Activated CD8-positive, alpha-beta T cell treated with anti-CD3 and anti-CD28 coated beads for 36 hours (primary cell): ENCODE data around the gene IFI27L2. TPM values are rescaled to one million over a fixed set of nuclear protein-coding genes. Genes with fewer than 3 reads are reported as not detected.

Source experiments
- ATAC-seq: fragments of 200-7000 bp; cut with Tn5 transposase; one replicate; pipeline ENCODE4 v1.10.0; 2021; ENCODE audit warnings: mild to moderate bottlenecking, moderate library complexity
- CTCF ChIA-PET: fragments of 350-600 bp; sonication (Branson Sonifier 250); formaldehyde crosslinking; loops from one replicate; lab custom pipeline; 2021; ENCODE audit warnings: antibody characterized with exemption; lab: Charles Lee
- POLR2A ChIA-PET: fragments of 350-600 bp; sonication (Branson Sonifier 250); formaldehyde crosslinking; loops from one replicate; lab custom pipeline; 2021; ENCODE audit warnings: antibody characterized with exemption; lab: Charles Lee
- DNase-seq: peaks from one replicate; pipeline ENCODE4 v3.0.0-alpha.2; 2020
- H3K27ac Mint-ChIP-seq: one replicate; pipeline ENCODE4 v1.8.0; 2021; ENCODE audit warnings: mild to moderate bottlenecking, mixed read lengths
- H3K27me3 Mint-ChIP-seq: one replicate; pipeline ENCODE4 v1.8.0; 2021; ENCODE audit warnings: mixed read lengths
- H3K36me3 Mint-ChIP-seq: one replicate; pipeline ENCODE4 v1.8.0; 2021; ENCODE audit warnings: low read depth, mixed read lengths
- H3K4me1 Mint-ChIP-seq: one replicate; pipeline ENCODE4 v1.8.0; 2021; ENCODE audit warnings: low read depth, mixed read lengths
- H3K4me3 Mint-ChIP-seq: one replicate; pipeline ENCODE4 v1.8.0; 2021; ENCODE audit warnings: mild to moderate bottlenecking, moderate library complexity, mixed read lengths
- H3K9me3 Mint-ChIP-seq: one replicate; pipeline ENCODE4 v1.8.0; 2021; ENCODE audit warnings: mixed read lengths
- intact Hi-C: fragments of 100-400 bp; cut with micrococcal nuclease; formaldehyde crosslinking; loops from one replicate; pipeline ENCODE4 v1.10.0; 2022
- total RNA-seq, 2 experiments: library from RNA; stranded (reverse); gene quantifications; one replicate each; pipeline ENCODE4 v1.2.3, GENCODE V29; 2021
- TF ChIP-seq, protein P1 (sequence below): fragments of 200-600 bp; IDR thresholded peaks from one replicate; pipeline ENCODE4 v1.8.0; 2022; ENCODE audit warnings: antibody characterized with exemption, mild to moderate bottlenecking

IFI27L2 gene
- total RNA-seq, 2 experiments from 2014 or later = 43.0 to 44.5 TPM

DNA sequence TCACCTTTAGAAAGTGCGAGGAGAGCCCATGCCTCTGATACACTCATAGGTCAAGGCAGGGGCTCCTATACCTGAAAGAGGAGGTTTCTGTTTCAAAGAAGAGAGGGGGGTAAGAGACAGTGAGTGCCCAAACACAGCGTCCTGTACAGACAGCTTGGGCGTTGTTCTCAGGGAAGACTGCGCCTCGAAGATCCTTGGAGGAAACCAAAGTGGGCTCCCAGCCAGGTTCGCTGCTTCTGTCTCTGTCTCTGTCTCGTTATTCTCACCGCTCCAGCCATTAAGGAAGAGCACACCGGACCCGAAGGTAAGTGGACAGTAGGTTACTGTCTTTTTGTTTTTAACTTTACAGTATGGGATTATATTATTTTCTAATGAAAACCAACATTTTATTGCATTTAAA is 24.7 kb downstream of the IFI27L2 start:
- H3K4me1 Mint-ChIP-seq = no peaks in the 10 kb centered on the region
- CTCF ChIA-PET = interaction anchor here (0.9 to 1.7 kb wide), 3 partner anchors 27 to 381 kb away, joined by 3 to 4 read pairs (median 4); no protein-coding TSS in a partner anchor

DNA sequence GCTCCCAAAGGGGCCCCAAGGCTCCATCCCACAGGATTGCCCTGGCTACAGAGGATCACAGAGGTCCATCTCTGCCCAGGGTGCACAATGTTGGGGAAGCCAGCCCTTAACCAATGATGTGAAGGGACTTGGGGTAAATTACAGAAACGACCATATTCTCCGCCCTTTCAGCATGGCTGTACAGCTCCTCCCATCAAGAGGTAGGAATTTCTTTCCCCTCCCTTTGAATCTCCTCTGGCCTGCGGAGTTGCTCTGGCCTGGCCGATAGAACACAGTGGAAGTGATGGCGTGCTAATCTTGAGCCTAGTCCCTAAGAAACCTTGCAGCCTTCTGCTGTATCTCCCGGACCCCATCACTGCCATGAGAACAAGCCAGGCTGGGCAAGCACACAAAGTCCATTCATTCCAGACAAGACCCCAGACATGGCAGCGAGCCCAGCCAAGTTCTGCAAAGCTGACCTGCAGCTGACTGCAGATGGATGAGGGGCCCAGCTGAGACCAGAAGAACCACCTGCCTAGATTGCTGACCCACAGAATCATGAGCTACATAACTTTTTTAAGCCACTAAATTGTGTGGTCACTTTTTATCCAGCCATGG is 25.8 kb downstream of the IFI27L2 start:
- TF ChIP-seq, protein P1, sequence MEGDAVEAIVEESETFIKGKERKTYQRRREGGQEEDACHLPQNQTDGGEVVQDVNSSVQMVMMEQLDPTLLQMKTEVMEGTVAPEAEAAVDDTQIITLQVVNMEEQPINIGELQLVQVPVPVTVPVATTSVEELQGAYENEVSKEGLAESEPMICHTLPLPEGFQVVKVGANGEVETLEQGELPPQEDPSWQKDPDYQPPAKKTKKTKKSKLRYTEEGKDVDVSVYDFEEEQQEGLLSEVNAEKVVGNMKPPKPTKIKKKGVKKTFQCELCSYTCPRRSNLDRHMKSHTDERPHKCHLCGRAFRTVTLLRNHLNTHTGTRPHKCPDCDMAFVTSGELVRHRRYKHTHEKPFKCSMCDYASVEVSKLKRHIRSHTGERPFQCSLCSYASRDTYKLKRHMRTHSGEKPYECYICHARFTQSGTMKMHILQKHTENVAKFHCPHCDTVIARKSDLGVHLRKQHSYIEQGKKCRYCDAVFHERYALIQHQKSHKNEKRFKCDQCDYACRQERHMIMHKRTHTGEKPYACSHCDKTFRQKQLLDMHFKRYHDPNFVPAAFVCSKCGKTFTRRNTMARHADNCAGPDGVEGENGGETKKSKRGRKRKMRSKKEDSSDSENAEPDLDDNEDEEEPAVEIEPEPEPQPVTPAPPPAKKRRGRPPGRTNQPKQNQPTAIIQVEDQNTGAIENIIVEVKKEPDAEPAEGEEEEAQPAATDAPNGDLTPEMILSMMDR = no peak
- intact Hi-C loops = no loop called here
- no peak overlapping the region for H3K27ac Mint-ChIP-seq
- H3K36me3 Mint-ChIP-seq = no peaks in the 10 kb centered on the region
- no peaks in the 10 kb centered on the region for H3K9me3 Mint-ChIP-seq
- CTCF ChIA-PET = interaction anchor here (0.7 to 1.7 kb wide), 5 partner anchors 28 to 382 kb away, joined by 3 to 4 read pairs (median 4); no protein-coding TSS in a partner anchor
- no peak for ATAC-seq
- H3K4me3 Mint-ChIP-seq = no peak overlapping the region
- no peaks in the 10 kb centered on the region for H3K4me1 Mint-ChIP-seq
- H3K27me3 Mint-ChIP-seq = no peaks in the 10 kb centered on the region
- POLR2A ChIA-PET = no interaction called here
- no peak for DNase-seq

More for the DNA sequence above, 24.7 kb downstream of the IFI27L2 start:
- TF ChIP-seq, protein P1 = no peak
- no peak overlapping the region for H3K4me3 Mint-ChIP-seq
- intact Hi-C loops = no loop called here
- no peak overlapping the region for H3K27ac Mint-ChIP-seq
- POLR2A ChIA-PET = no interaction called here
- no peaks in the 10 kb centered on the region for H3K9me3 Mint-ChIP-seq
- no peaks in the 10 kb centered on the region for H3K36me3 Mint-ChIP-seq
- ATAC-seq (no peak), DNase-seq (no peak)
- no peaks in the 10 kb centered on the region for H3K27me3 Mint-ChIP-seq

DNA sequence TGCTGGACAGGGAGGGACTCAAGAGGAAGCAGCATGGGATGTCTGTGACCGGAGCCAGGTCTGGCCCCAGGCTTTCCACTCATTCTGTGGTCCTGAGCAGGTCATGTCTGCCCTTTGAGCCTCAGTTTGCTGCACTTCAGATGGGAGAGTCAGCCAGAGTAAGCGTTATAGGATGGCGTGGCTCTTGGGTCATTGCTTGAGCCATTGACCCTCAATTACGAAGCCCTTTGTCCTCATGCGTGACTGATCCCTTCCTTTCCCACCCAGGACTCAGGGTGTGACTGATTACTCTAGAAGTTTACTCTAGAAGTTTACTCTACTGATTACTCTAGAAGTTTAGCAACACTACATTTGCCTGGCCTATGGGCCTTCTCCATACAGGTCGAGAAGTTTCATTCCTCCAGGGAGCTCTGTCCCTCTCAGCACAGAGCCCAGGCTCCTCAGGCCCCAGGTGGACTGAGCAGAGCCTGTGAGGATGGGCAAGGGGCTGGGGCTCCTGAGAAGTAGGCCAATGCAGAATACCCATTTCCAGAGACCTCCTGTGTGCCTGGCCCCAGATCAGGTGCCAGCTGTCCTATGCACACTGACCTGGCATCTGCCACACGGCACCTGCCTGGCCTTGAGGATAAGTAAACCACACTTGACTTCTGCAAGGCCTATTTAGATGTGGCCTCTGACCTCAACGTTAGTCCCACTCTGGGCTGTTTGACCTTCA is 26.5 kb downstream of the IFI27L2 start:
- Mint-ChIP-seq H3K4me1 (no peaks in the 10 kb centered on the region), H3K27me3 (no peaks in the 10 kb centered on the region), H3K27ac (no peak overlapping the region), H3K9me3 (no peaks in the 10 kb centered on the region), H3K4me3 (no peak overlapping the region), H3K36me3 (no peaks in the 10 kb centered on the region)
- ChIA-PET CTCF (interaction anchor here (0.9 to 1.7 kb wide), 4 partner anchors 29 to 383 kb away, joined by 3 to 4 read pairs (median 4); no protein-coding TSS in a partner anchor), POLR2A (no interaction called here)
- ATAC-seq (no peak), DNase-seq (no peak)
- TF ChIP-seq, protein P1 = no peak
- intact Hi-C loops = no loop called here

DNA sequence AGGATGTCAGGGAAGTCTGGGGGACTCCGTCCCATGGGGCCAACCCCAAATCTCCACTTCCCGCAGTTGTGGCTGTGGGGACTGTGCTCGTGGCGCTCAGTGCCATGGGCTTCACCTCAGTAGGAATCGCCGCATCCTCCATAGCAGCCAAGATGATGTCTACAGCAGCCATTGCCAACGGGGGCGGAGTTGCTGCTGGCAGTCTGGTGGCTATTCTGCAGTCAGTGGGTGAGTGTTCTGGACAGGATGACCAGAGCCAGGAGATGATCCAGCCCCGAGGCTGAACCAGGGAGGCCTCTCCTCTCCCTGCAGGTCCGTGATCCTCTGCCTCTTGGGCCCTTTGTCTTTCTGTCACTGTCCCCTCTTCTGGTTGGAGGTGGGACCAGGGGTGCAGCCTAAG is 27.7 kb downstream of the IFI27L2 start:
- Mint-ChIP-seq H3K27me3 (no peaks in the 10 kb centered on the region), H3K4me1 (no peaks in the 10 kb centered on the region), H3K9me3 (no peaks in the 10 kb centered on the region), H3K4me3 (no peak overlapping the region), H3K27ac (no peak overlapping the region), H3K36me3 (no peaks in the 10 kb centered on the region)
- ATAC-seq = no peak
- TF ChIP-seq, protein P1 = no peak
- DNase-seq = no peak
- POLR2A ChIA-PET = no interaction called here
- intact Hi-C loops = no loop called here
- CTCF ChIA-PET = no interaction called here

DNA sequence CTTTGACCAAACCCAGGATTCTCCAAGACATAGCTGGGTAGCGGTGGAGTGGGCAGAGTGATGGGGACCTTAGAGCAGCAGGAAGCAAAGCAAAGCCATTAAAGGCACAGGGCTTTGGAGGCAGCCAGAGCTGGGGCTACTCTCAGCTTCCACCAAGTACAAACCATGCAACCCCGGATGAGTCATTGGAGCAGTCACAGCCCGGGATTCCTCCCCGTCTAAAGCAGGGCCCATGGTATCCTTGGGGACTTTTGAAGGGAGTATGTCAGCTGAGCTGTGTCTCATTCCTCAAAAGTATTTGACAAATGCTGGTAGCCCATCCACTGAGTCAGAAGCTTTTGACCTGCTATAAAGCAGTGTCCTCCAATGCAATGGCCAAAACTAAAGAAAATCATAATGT is 28.6 kb downstream of the IFI27L2 start:
- DNase-seq (no peak), ATAC-seq (no peak)

More for the DNA sequence above, 28.6 kb downstream of the IFI27L2 start:
- Mint-ChIP-seq H3K4me1 (no peaks in the 10 kb centered on the region), H3K27me3 (no peaks in the 10 kb centered on the region), H3K36me3 (no peaks in the 10 kb centered on the region), H3K27ac (no peak overlapping the region), H3K4me3 (no peak overlapping the region), H3K9me3 (no peaks in the 10 kb centered on the region)
- intact Hi-C loops = no loop called here
- CTCF ChIA-PET = no interaction called here
- TF ChIP-seq, protein P1 = no peak
- POLR2A ChIA-PET = no interaction called here
